Epithelial cell of umbilical artery (primary cell): ENCODE data around the gene UBD. TPM values are rescaled to one million over a fixed set of nuclear protein-coding genes. Genes with fewer than 3 reads are reported as not detected.

Source experiments
- total RNA-seq: library from RNA; depleted of rRNA; stranded (reverse); fragments of >200 nt; gene quantifications from 2 replicates; pipeline ENCODE4 v1.2.3, GENCODE V29; 2014

The UBD gene
- total RNA-seq: 0.32 and 1.2 TPM in 2 replicates

DNA sequence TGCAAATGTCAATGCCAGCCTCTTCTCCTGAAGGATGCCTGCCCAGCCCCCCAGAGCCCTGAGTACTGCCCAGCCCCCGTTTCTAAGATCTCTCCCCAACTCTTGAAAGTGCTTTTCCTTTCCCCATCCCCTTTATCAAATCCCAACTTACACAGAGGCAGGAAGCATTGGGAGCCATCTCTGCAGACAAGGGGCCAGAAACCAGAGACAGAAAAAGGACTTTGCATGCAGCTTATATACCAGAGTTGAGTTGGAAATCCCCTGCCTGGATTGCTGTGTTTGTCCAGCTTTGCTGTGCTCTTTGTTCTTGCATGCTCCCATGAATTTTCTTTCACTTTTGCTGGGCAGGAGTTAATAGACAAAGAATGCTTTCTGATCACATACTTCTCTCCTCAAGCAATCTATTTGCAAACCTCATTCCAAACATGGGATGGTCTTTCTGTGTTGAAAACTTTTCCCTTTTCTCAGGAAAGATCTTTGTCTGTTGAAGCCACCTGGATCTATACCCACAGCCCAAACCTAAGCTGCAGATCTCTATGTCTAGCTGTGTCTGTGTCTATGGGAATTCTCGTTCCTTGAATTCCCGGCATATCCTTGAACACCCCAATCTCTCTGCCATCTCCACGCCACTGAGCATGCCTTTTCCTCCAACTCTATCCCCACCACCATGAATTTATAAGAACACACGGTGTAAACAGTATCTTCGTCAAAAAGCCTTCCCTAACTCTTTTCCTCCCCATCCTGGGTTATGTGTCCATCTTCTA lies at the start of gene UBD:
UBD (minus strand) TSS at position 209 of the 764 bp plus-strand sequence; CDS start at position 178, 31 bp downstream.

DNA sequence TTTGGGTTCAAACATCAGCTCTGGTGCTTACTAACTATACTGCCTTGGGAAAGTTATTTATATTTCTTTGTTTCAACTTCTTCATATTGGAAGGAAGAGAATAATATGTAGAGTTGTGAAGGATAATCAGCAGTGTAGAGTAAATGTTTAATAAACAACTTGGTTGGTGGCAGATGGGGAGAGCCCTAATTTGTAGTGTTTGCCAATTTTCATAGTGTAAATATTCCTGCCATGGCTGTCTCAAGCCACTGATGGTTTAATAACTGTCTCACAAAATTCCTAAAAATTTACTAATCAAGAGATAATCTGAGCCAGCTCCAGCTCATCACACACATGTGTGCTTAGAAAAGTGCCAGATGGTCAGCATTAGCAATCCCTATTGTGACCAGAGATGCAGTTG lies 25.3 kb upstream of the UBD start, which contains the start of gene OR2H2:
OR2H2 (plus strand) TSS at position 301 of the 400 bp plus-strand sequence. CDS start 2,824 bp downstream, outside the sequence.

Other genes starting within 250 kb of the UBD start
- gene OR5V1, start 190.9 kb downstream of the UBD start, total RNA-seq: not detected in 2 replicates
- gene OR12D3, start 184.4 kb downstream of the UBD start, total RNA-seq: not detected in 2 replicates
- not detected in 2 replicates for gene OR12D2, start 164.1 kb downstream of the UBD start, total RNA-seq
- gene OR12D1, start 144.8 kb downstream of the UBD start, total RNA-seq: not detected in 2 replicates
- gene OR10C1, start 120.4 kb downstream of the UBD start, total RNA-seq: not detected in 2 replicates
- not detected in 2 replicates for gene OR11A1, start 102.7 kb downstream of the UBD start, total RNA-seq
- gene OR2H1, start 102.6 kb downstream of the UBD start, total RNA-seq: not detected in 2 replicates
- gene MAS1L, start 71.8 kb downstream of the UBD start, total RNA-seq: not detected in 2 replicates
- not detected in 2 replicates for gene OR2H2, start 25.4 kb upstream of the UBD start, total RNA-seq
- gene GABBR1, start 73.5 kb upstream of the UBD start, total RNA-seq: 3.6 and 11.6 TPM in 2 replicates
- gene MOG, start 97.4 kb upstream of the UBD start, total RNA-seq: not detected in 2 replicates
- gene ZFP57, start 121.4 kb upstream of the UBD start, total RNA-seq: not detected in 2 replicates
- 1.6 and 25.1 TPM in 2 replicates for gene HLA-F, start 163.7 kb upstream of the UBD start, total RNA-seq